Body of pancreas (tissue), 4 donors: ENCODE data around the gene NDUFV1. TPM values are rescaled to one million over a fixed set of nuclear protein-coding genes. Genes with fewer than 3 reads are reported as not detected.
"Not testable (repeated sequence)": the region's sequence is repeated elsewhere in the genome, so short reads cannot be mapped to it uniquely, and the experiment has no call there.

Experiments
- ATAC-seq: fragments of 150-250 bp; one replicate; pipeline ENCODE4 v1.9.1; 2016
- DNase-seq, 4 donors: peaks; one replicate each; pipeline ENCODE4 v3.0.0-alpha.2; 2019
- H3K27ac ChIP-seq, 4 donors: fragments of 200-600 bp; sonication (generic); 1 replicate in 3 of 4; 2 replicates in 1 of 4; pipeline versions ENCODE4 v1.5.1 to v1.6.1; 2016 to 2019; ENCODE audit warnings: mild to moderate bottlenecking in 1 of 4, mixed read lengths in 1 of 4, moderate library complexity in 1 of 4
- H3K27me3 ChIP-seq, 2 donors: fragments of 200-600 bp; sonication (generic); one replicate each; pipeline ENCODE4 v1.6.0; 2016; ENCODE audit warnings: mild to moderate bottlenecking in 1 of 2
- H3K36me3 ChIP-seq, 2 donors: fragments of 200-600 bp; sonication (generic); replicated peaks in 1 of 2; 2 replicates each; pipeline ENCODE4 v1.5.1; 2016; ENCODE audit warnings: low read depth in 2 of 2; ENCODE audit not compliant: insufficient read depth in 1 of 2
- H3K4me1 ChIP-seq: fragments of 200-600 bp; sonication (generic); one replicate; pipeline ENCODE4 v1.6.0; 2016
- H3K4me3 ChIP-seq, 2 donors: fragments of 200-600 bp; sonication (generic); 1 replicate in 1 of 2; 2 replicates in 1 of 2; pipeline ENCODE4 v1.5.1; 2016 to 2019
- H3K9me3 ChIP-seq, 3 donors: fragments of 200-600 bp; sonication (generic); 1 replicate in 2 of 3; 2 replicates in 1 of 3; pipeline ENCODE4 v1.5.1; 2016
- CTCF ChIP-seq, 7 experiments: fragments of 450-650 bp in 4 of 7; fragments of 200-600 bp in 3 of 7; sonication (generic) in 3 of 7; IDR thresholded peaks; one replicate each; pipeline ENCODE4 v1.5.1; 2016 to 2019; ENCODE audit warnings: antibody characterized with exemption in 7 of 7
- POLR2A ChIP-seq, 3 donors: fragments of 450-650 bp; IDR thresholded peaks; one replicate each; pipeline ENCODE4 v1.6.1; 2016; ENCODE audit warnings: antibody characterized with exemption in 3 of 3, mild to moderate bottlenecking in 2 of 3
- WGBS, 2 donors: methylation state at CpG; one replicate each; pipeline ENCODE4 v1.1.5; 2017; 5-methylcytosine and 5-hydroxymethylcytosine counted together
- intact Hi-C: fragments of 100-400 bp; cut with DNase I; formaldehyde crosslinking; loops from one replicate; pipeline ENCODE4 v1.15.1; 2023
- total RNA-seq, 2 donors: library from RNA; depleted of rRNA; stranded (reverse); fragments of >200 nt; gene quantifications; one replicate each; pipeline ENCODE4 v1.1.0, GENCODE V29; 2016

NDUFV1 gene
- total RNA-seq, 2 donors from 2014 or later = 209 to 264 TPM

- WGBS, 2 donors = 71 to 72% methylated on average over 6 to 18 of the region's 18 CpGs
- no peak for TF ChIP-seq POLR2A (IDR thresholded peaks at IDR 0.05)
- peak; percentile 35 to 62 (median 59) for TF ChIP-seq CTCF (IDR thresholded peaks at IDR 0.05)
- H3K36me3 ChIP-seq = peaks cover 0 to 12% of the 10 kb centered on the region in 2 donors
- ATAC-seq (peak; percentile 72), DNase-seq (peak; percentile 62 to 74 (median 68))
- H3K27ac ChIP-seq = peak overlapping the region; percentile 59 to 85 (median 74)
- H3K27me3 ChIP-seq = no peaks in the 10 kb centered on the region
- no peaks in the 10 kb centered on the region for H3K9me3 ChIP-seq
- H3K4me3 ChIP-seq = no peak overlapping the region
- peaks cover 16% of the 10 kb centered on the region for H3K4me1 ChIP-seq
- intact Hi-C loops = no loop called here
These were observed 8.3 kb downstream of the NDUFV1 start for GRCh38 chr11:67614730-67615714.

- intact Hi-C loops = no loop called here
- ATAC-seq = no peak
- TF ChIP-seq CTCF (IDR thresholded peaks at IDR 0.05) (peak in 1 of 7 experiments; percentile 3), POLR2A (IDR thresholded peaks at IDR 0.05) (no peak)
- DNase-seq = no peak
- H3K4me1 ChIP-seq = peaks cover 16% of the 10 kb centered on the region
- H3K9me3 ChIP-seq = no peaks in the 10 kb centered on the region
- peaks cover 0 to 7% of the 10 kb centered on the region in 2 donors for H3K36me3 ChIP-seq
- no peak overlapping the region for H3K4me3 ChIP-seq
- WGBS, 2 donors = 32 to 40% methylated on average over 16 to 32 of the region's 34 CpGs
- H3K27me3 ChIP-seq = no peaks in the 10 kb centered on the region
- H3K27ac ChIP-seq = no peak overlapping the region
These were observed 9.1 kb downstream of the NDUFV1 start for GRCh38 chr11:67615728-67616430.

GRCh38 chr11:67616431-67617242 lies 9.9 kb downstream of the NDUFV1 start:
- Histone ChIP-seq H3K27ac (no peak overlapping the region), H3K4me3 (no peak overlapping the region), H3K9me3 (no peaks in the 10 kb centered on the region), H3K27me3 (no peaks in the 10 kb centered on the region), H3K36me3 (peaks cover 0 to 3% of the 10 kb centered on the region in 2 donors), H3K4me1 (peaks cover 16% of the 10 kb centered on the region)
- WGBS, 2 donors = 53 to 60% methylated on average over 9 to 11 of the region's 11 CpGs
- no peak for TF ChIP-seq POLR2A (IDR thresholded peaks at IDR 0.05)
- no peak for TF ChIP-seq CTCF (IDR thresholded peaks at IDR 0.05)
- intact Hi-C loops = no loop called here
- DNase-seq (no peak), ATAC-seq (no peak)

- peaks cover 16% of the 10 kb centered on the region for H3K4me1 ChIP-seq
- H3K4me3 ChIP-seq = no peak overlapping the region
- H3K27me3 ChIP-seq = no peaks in the 10 kb centered on the region
- peaks cover 0 to 2% of the 10 kb centered on the region in 2 donors for H3K36me3 ChIP-seq
- WGBS, 2 donors = 71 to 84% methylated on average over 7 of the region's 7 CpGs
- TF ChIP-seq POLR2A (IDR thresholded peaks at IDR 0.05) = no peak
- no peak for TF ChIP-seq CTCF (IDR thresholded peaks at IDR 0.05)
- no peaks in the 10 kb centered on the region for H3K9me3 ChIP-seq
- ATAC-seq (no peak), DNase-seq (no peak)
- intact Hi-C loops = no loop called here
- H3K27ac ChIP-seq = no peak overlapping the region
These were observed 10.7 kb downstream of the NDUFV1 start for GRCh38 chr11:67617243-67617953.

- H3K9me3 ChIP-seq, H3K4me3 ChIP-seq, H3K36me3 ChIP-seq, H3K4me1 ChIP-seq, ATAC-seq, H3K27ac ChIP-seq, H3K27me3 ChIP-seq, DNase-seq, intact Hi-C loops: not testable (repeated sequence)
- 90 to 96% methylated on average over 9 to 30 of the region's 40 CpGs for WGBS, 2 donors
These were observed 12.3 kb downstream of the NDUFV1 start for GRCh38 chr11:67618901-67619659.
